Osteoblast (primary cell): ENCODE data around the gene RAD23A. TPM values are rescaled to one million over a fixed set of nuclear protein-coding genes. Genes with fewer than 3 reads are reported as not detected.

Experiments used
- DNase-seq: peaks from one replicate; pipeline ENCODE4 v3.0.0; 2011; ENCODE audit warnings: low spot score, mixed read lengths; ENCODE audit not compliant: insufficient read length; ENCODE audit errors: missing footprints
- H2AFZ ChIP-seq: 2 replicates; pipeline ENCODE4 v1.6.0; 2011; ENCODE audit warnings: mild to moderate bottlenecking, low read length
- H3K27ac ChIP-seq: 2 replicates; pipeline ENCODE4 v1.5.1; 2011; ENCODE audit warnings: mild to moderate bottlenecking, low read depth, low read length, moderate library complexity
- H3K27me3 ChIP-seq: 2 replicates; pipeline ENCODE4 v1.6.0; 2012; ENCODE audit warnings: mild to moderate bottlenecking, control low read depth, inconsistent platforms, low read length, moderate library complexity; ENCODE audit not compliant: insufficient read depth
- H3K36me3 ChIP-seq: 2 replicates; pipeline ENCODE4 v1.5.1; 2011; ENCODE audit warnings: mild to moderate bottlenecking, low read length, control low read depth, moderate library complexity; ENCODE audit not compliant: insufficient read depth
- H3K4me1 ChIP-seq: 2 replicates; pipeline ENCODE4 v1.5.1; 2011; ENCODE audit warnings: mild to moderate bottlenecking, low read length, control low read depth, moderate library complexity; ENCODE audit not compliant: insufficient read depth
- H3K4me2 ChIP-seq: 2 replicates; pipeline ENCODE4 v1.6.0; 2011; ENCODE audit warnings: mild to moderate bottlenecking, low read length; ENCODE audit not compliant: insufficient read depth
- H3K4me3 ChIP-seq: fragments of 200-600 bp; sonication (generic); 3 replicates; pipeline ENCODE4 v1.5.1; 2012; ENCODE audit warnings: mild to moderate bottlenecking, low read length, inconsistent platforms; ENCODE audit not compliant: insufficient read depth
- H3K79me2 ChIP-seq: 2 replicates; pipeline ENCODE4 v1.6.0; 2012; ENCODE audit warnings: mild to moderate bottlenecking, low read length, control low read depth, inconsistent platforms; ENCODE audit not compliant: insufficient read depth
- H3K9me3 ChIP-seq: 2 replicates; pipeline ENCODE4 v1.5.1; 2011; ENCODE audit warnings: low read depth, low read length, control low read depth
- H4K20me1 ChIP-seq: 2 replicates; pipeline ENCODE4 v1.6.0; 2012; ENCODE audit warnings: mild to moderate bottlenecking, low read length, control low read depth; ENCODE audit not compliant: insufficient read depth
- total RNA-seq: library from RNA; depleted of rRNA; stranded (reverse); fragments of >200 nt; gene quantifications from 2 replicates; pipeline ENCODE4 v1.2.3, GENCODE V29; 2012
- TF ChIP-seq, protein P1 (sequence below): IDR thresholded peaks from 2 replicates; pipeline ENCODE4 v1.5.1; 2011; ENCODE audit warnings: mild to moderate bottlenecking, low read depth, low read length, moderate library complexity; ENCODE audit errors: extremely low read depth

RAD23A gene
- total RNA-seq, 1 donor = 84.0 TPM

DNA sequence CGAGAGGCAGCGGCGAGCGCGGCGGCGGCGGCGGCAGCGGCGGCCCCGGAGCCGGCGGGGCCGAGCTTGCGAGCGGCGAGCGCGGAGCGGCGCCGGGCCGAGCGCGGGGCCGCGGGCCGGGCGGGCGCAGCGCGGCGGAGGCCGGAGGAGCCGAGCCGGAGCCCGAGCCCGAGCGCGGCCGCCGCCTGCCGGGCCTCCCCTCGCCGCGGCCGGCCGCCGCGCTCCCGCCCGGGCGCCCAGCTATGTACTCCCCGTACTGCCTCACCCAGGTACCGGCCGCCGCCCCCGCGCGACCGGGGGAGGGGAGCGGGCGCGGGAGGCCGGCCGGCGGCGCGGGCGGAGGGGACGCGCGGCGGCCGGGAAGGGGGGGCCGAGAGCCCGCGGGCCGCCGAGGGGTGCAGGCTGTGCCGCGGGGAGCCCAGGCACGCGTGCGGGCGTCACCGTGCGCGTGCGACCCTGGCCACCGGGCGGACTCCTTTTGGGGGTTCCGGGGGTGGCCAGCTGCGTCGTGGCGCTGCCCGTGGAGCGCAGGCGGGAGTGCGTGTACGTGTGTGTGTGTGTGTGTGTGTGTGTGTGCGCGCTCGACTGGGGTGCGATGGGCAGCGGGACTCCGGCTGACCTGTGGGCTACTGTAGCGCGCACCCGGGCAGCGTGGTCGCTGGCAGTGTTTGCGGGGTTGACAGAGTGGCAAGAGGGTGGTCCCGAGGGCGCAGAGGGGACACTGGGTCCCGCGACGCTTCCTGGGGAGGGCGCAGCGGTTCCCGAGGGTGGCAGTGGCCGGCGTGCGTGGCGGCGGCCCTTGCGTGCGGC is 50.1 kb downstream of the RAD23A start:
- Histone ChIP-seq H3K27me3 (no peaks in the 10 kb centered on the region), H3K27ac (peak overlapping the region; percentile 75), H4K20me1 (peaks cover 21% of the 10 kb centered on the region), H3K79me2 (peaks cover 49% of the 10 kb centered on the region), H3K36me3 (peaks cover 6% of the 10 kb centered on the region), H3K4me2 (peak overlapping the region; percentile 92), H3K4me1 (peaks cover 14% of the 10 kb centered on the region), H2AFZ (peak overlapping the region; percentile 59), H3K4me3 (peak overlapping the region; percentile 92), H3K9me3 (no peaks in the 10 kb centered on the region)
- TF ChIP-seq, protein P1, sequence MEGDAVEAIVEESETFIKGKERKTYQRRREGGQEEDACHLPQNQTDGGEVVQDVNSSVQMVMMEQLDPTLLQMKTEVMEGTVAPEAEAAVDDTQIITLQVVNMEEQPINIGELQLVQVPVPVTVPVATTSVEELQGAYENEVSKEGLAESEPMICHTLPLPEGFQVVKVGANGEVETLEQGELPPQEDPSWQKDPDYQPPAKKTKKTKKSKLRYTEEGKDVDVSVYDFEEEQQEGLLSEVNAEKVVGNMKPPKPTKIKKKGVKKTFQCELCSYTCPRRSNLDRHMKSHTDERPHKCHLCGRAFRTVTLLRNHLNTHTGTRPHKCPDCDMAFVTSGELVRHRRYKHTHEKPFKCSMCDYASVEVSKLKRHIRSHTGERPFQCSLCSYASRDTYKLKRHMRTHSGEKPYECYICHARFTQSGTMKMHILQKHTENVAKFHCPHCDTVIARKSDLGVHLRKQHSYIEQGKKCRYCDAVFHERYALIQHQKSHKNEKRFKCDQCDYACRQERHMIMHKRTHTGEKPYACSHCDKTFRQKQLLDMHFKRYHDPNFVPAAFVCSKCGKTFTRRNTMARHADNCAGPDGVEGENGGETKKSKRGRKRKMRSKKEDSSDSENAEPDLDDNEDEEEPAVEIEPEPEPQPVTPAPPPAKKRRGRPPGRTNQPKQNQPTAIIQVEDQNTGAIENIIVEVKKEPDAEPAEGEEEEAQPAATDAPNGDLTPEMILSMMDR = no peak
- DNase-seq = peak; percentile 97

DNA sequence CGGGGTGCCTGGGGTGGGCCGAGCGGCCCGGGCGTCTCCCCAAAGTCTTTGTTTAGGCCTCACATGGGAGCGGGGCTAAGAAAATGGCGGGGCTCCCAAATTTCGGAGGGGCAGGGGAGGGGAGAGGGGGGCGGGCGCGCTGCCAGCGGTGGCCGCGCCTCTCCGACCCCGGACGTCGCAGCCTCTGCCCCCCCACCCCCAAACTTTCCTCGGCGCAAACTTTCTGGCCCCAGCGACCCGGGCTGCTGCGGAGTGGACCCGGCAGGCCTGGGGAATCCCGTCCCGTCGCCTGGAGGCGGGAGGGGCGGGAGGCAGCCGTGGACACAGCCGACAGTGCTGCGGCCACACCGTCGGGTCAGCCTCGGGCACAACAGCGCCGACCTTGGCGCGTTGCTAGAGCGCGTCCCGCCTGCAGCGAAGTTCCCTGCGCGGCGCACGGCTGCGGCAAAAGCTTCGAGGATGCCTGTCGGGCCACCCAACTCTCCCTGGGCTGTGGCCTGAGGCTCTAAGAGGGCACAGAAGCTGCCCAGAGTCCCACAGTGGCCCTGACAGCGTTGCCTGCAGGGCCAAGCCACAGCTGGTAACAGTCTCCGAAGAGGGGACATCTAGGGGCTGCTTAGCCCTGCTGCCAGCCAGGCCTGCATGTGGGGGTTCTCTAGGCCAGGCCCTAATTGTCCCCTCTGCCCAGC is 50.9 kb downstream of the RAD23A start:
- TF ChIP-seq, protein P1 = no peak

DNA sequence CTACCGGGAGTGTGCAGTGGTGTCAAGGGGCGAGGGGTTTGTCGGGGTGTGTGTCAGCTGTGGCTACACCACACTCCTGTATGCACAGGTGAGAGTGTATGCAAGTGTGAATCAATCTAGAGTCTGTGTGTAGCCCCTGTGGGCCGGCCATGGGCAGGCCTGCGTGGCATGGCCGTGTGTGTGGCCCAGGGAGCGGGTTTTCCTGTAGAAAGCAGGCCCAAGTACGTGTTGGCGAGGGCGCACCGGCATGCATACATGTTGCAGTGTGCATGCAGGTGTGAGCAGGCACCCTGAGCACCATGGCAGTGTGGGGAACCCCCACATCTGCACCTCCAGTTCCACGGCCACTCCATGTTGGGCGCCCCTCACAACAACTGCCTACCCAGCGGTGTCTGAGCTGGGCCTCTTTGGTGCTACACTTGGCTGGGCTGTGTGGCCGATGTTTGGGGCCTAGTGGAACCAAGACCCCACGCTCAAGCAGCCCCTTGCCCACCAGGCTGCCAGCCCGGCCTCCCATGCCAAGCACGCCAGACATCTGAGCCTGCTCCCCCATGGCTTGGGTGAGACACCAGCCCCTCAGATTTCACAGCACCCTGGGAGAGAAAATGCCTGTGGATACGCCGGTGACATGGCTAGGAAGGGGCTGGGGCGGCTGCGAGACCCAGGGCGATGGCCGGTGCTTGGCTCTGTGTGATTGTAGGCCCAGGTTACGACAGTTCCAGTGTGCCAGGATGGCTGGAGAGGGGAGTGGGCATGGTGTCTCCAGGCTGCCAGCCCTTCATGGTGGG is 51.7 kb downstream of the RAD23A start:
- Histone ChIP-seq H3K4me1 (peaks cover 16% of the 10 kb centered on the region), H3K4me3 (peak overlapping the region; percentile 92), H3K27me3 (no peaks in the 10 kb centered on the region), H3K9me3 (no peaks in the 10 kb centered on the region), H3K4me2 (peak overlapping the region; percentile 92), H3K79me2 (peaks cover 64% of the 10 kb centered on the region), H2AFZ (no peak overlapping the region), H4K20me1 (peaks cover 26% of the 10 kb centered on the region), H3K36me3 (peaks cover 6% of the 10 kb centered on the region), H3K27ac (peak overlapping the region; percentile 60)
- TF ChIP-seq, protein P1 = no peak
- DNase-seq = no peak

More for the DNA sequence above, 50.9 kb downstream of the RAD23A start:
- no peaks in the 10 kb centered on the region for H3K27me3 ChIP-seq
- peak overlapping the region; percentile 75 for H3K27ac ChIP-seq
- H2AFZ ChIP-seq = peak overlapping the region; percentile 9
- peak overlapping the region; percentile 92 for H3K4me2 ChIP-seq
- peaks cover 16% of the 10 kb centered on the region for H3K4me1 ChIP-seq
- H3K4me3 ChIP-seq = peak overlapping the region; percentile 92
- peak; percentile 96 for DNase-seq
- H4K20me1 ChIP-seq = peaks cover 26% of the 10 kb centered on the region
- H3K79me2 ChIP-seq = peaks cover 56% of the 10 kb centered on the region
- no peaks in the 10 kb centered on the region for H3K9me3 ChIP-seq
- peaks cover 6% of the 10 kb centered on the region for H3K36me3 ChIP-seq
